Measurements from ENCODE around the gene ABCC10. TPM values are rescaled to one million over a fixed set of nuclear protein-coding genes. Genes with fewer than 3 reads are reported as not detected.
"Not testable (repeated sequence)": the region's sequence is repeated elsewhere in the genome, so short reads cannot be mapped to it uniquely, and the experiment has no call there.

ABCC10 gene
- polyA plus RNA-seq, 12 donors = 11.8 to 29.7 (median 15.5) TPM; not detected in 1

- DNase-seq = no peak
Measured at GRCh38 chr6:43493833-43494232, 66.5 kb downstream of the ABCC10 start.

- no peak for DNase-seq
Measured at GRCh38 chr6:43494321-43494720, 67.0 kb downstream of the ABCC10 start.

GRCh38 chr6:43494766-43495165 lies 67.4 kb downstream of the ABCC10 start:
- DNase-seq = no peak

- DNase-seq = no peak
Measured at GRCh38 chr6:43495409-43495941, 68.1 kb downstream of the ABCC10 start.

GRCh38 chr6:43496370-43497128 lies 69.2 kb downstream of the ABCC10 start:
- DNase-seq = no peak

- DNase-seq = no peak
Measured at GRCh38 chr6:43497129-43497396, 69.7 kb downstream of the ABCC10 start.

- no peak for DNase-seq
Measured at GRCh38 chr6:43497689-43498088, 70.3 kb downstream of the ABCC10 start.

- DNase-seq = not testable (repeated sequence)
Measured at GRCh38 chr6:43498291-43498690, 71.0 kb downstream of the ABCC10 start.

GRCh38 chr6:43499028-43499815 lies 71.9 kb downstream of the ABCC10 start:
- no peak for DNase-seq

Other genes starting within 250 kb of the ABCC10 start
- 10 to 100 TPM in 10 of 12 donors, 1 to 10 TPM in 1, not detected in 1; 6.9 to 40.8 (median 14.7) TPM for gene CUL9, start 245.3 kb upstream of the ABCC10 start, polyA plus RNA-seq (ENCODE audit: insufficient read length in 12 of 12)
- 10 to 100 TPM in 11 of 12 donors, not detected in 1; 11.6 to 60.2 (median 16.5) TPM for gene DNPH1, start 198.1 kb upstream of the ABCC10 start, polyA plus RNA-seq (ENCODE audit: insufficient read length in 12 of 12)
- under 1 TPM in 8 of 12 donors, not detected in 4; 0.05 to 0.15 (median 0.07) TPM for gene TTBK1, start 184.1 kb upstream of the ABCC10 start, polyA plus RNA-seq (ENCODE audit: insufficient read length in 12 of 12)
- gene SLC22A7, start 129.3 kb upstream of the ABCC10 start, polyA plus RNA-seq (ENCODE audit: insufficient read length in 12 of 12) = under 1 TPM in 2 of 12 donors, not detected in 10; 0.28 to 0.55 TPM
- gene CRIP3, start 118.7 kb upstream of the ABCC10 start, polyA plus RNA-seq (ENCODE audit: insufficient read length in 12 of 12) = 1 to 10 TPM in 7 of 12 donors, under 1 TPM in 3, not detected in 2; 0.49 to 2.8 (median 1.2) TPM
- gene ZNF318, start 57.9 kb upstream of the ABCC10 start, polyA plus RNA-seq (ENCODE audit: insufficient read length in 12 of 12) = 10 to 100 TPM in 11 of 12 donors, not detected in 1; 12.7 to 22.9 (median 15.9) TPM
- 1 to 10 TPM in 10 of 12 donors, not detected in 2; 1.5 to 4.9 (median 2.0) TPM for gene DLK2, start 28.0 kb downstream of the ABCC10 start, polyA plus RNA-seq (ENCODE audit: insufficient read length in 12 of 12)
- 10 to 100 TPM in 11 of 12 donors, not detected in 1; 21.2 to 38.0 (median 25.5) TPM for gene TJAP1, start 50.0 kb downstream of the ABCC10 start, polyA plus RNA-seq (ENCODE audit: insufficient read length in 12 of 12)
- under 1 TPM in 7 of 12 donors, not detected in 5; 0.10 to 0.18 (median 0.13) TPM for gene LRRC73, start 82.8 kb downstream of the ABCC10 start, polyA plus RNA-seq (ENCODE audit: insufficient read length in 12 of 12)
- gene YIPF3, start 89.4 kb downstream of the ABCC10 start, polyA plus RNA-seq (ENCODE audit: insufficient read length in 12 of 12) = 10 to 100 TPM in 11 of 12 donors, not detected in 1; 72.9 to 96.0 (median 85.0) TPM
- gene POLR1C, start 89.5 kb downstream of the ABCC10 start, polyA plus RNA-seq (ENCODE audit: insufficient read length in 12 of 12) = 10 to 100 TPM in 10 of 12 donors, not detected in 2; 11.0 to 22.1 (median 16.8) TPM
- gene XPO5, start 148.5 kb downstream of the ABCC10 start, polyA plus RNA-seq (ENCODE audit: insufficient read length in 12 of 12) = 10 to 100 TPM in 11 of 12 donors, not detected in 1; 22.5 to 39.6 (median 27.7) TPM
- 10 to 100 TPM in 9 of 12 donors, 1 to 10 TPM in 2, not detected in 1; 4.0 to 16.1 (median 12.7) TPM for gene POLH, start 148.6 kb downstream of the ABCC10 start, polyA plus RNA-seq (ENCODE audit: insufficient read length in 12 of 12)
- 10 to 100 TPM in 11 of 12 donors, not detected in 1; 32.1 to 48.0 (median 38.0) TPM for gene GTPBP2, start 201.7 kb downstream of the ABCC10 start, polyA plus RNA-seq (ENCODE audit: insufficient read length in 12 of 12)
- 10 to 100 TPM in 10 of 12 donors, not detected in 2; 14.6 to 20.6 (median 17.3) TPM for gene MAD2L1BP, start 208.3 kb downstream of the ABCC10 start, polyA plus RNA-seq (ENCODE audit: insufficient read length in 12 of 12)
- 1 to 10 TPM in 2 of 12 donors, under 1 TPM in 8, not detected in 2; 0.33 to 1.2 (median 0.72) TPM for gene RSPH9, start 217.5 kb downstream of the ABCC10 start, polyA plus RNA-seq (ENCODE audit: insufficient read length in 12 of 12)